ENCODE data around the gene CCT5. TPM values are rescaled to one million over a fixed set of nuclear protein-coding genes. Genes with fewer than 3 reads are reported as not detected.

CCT5 gene
- total and polyA plus RNA-seq, 10 of the 15 experiments (the other 5 are each of a cell fraction or from before 2014, with no cell fraction given) = 376 to 637 (median 543) TPM

GRCh38 chr5:10254686-10255085, 4.6 kb downstream of the CCT5 start:
- H3K36me3 ChIP-seq (ENCODE audit: control insufficient read depth in 2 of 2, insufficient read depth in 2 of 2, low read length in 1 of 2) = peaks cover 19 to 47% of the 10 kb centered on the region in 2 experiments

More at GRCh38 chr5:10254686-10255085, 4.6 kb downstream of the CCT5 start:
- TF ChIP-seq FOXM1 (IDR thresholded peaks at IDR 0.05; ENCODE audit: low read depth, low read length) = no peak
- no peak for TF ChIP-seq EED (IDR thresholded peaks at IDR 0.05; ENCODE audit: low read depth)
- no peak for TF ChIP-seq MYB (IDR thresholded peaks at IDR 0.05; ENCODE audit: borderline replicate concordance, low read depth, low read length)
- TF ChIP-seq MEF2B (IDR thresholded peaks at IDR 0.05; ENCODE audit: partially characterized antibody, poor library complexity, severe bottlenecking) = no peak
- TF ChIP-seq CBFB (IDR thresholded peaks at IDR 0.05; ENCODE audit: low read depth) = no peak
- TF ChIP-seq PAX5 (IDR thresholded peaks at IDR 0.05; ENCODE audit: borderline replicate concordance, low read depth, low read length) = no peak
- TF ChIP-seq, protein P1, sequence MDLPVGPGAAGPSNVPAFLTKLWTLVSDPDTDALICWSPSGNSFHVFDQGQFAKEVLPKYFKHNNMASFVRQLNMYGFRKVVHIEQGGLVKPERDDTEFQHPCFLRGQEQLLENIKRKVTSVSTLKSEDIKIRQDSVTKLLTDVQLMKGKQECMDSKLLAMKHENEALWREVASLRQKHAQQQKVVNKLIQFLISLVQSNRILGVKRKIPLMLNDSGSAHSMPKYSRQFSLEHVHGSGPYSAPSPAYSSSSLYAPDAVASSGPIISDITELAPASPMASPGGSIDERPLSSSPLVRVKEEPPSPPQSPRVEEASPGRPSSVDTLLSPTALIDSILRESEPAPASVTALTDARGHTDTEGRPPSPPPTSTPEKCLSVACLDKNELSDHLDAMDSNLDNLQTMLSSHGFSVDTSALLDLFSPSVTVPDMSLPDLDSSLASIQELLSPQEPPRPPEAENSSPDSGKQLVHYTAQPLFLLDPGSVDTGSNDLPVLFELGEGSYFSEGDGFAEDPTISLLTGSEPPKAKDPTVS (IDR thresholded peaks at IDR 0.05; ENCODE audit: low read depth, low read length) = no peak
- no peak for TF ChIP-seq POLR2AphosphoS2 (IDR thresholded peaks at IDR 0.05; ENCODE audit: low read depth, low read length)
- no peak for TF ChIP-seq NFYB (IDR thresholded peaks at IDR 0.05; ENCODE audit: insufficient read depth, low read depth, low read length)
- TF ChIP-seq HDAC6 (IDR thresholded peaks at IDR 0.05; ENCODE audit: unreplicated experiment) = no peak
- FAIRE-seq = no peak
- POLR2A ChIA-PET = interaction anchor here (0.6 kb wide), 1 partner anchor 339 kb away, joined by 4 read pairs; no protein-coding TSS in a partner anchor
- Histone ChIP-seq H3K79me2 (ENCODE audit: control insufficient read depth, insufficient read depth, low read length) (peaks cover 62% of the 10 kb centered on the region), H3K4me2 (ENCODE audit: control insufficient read depth, insufficient read depth) (peak overlapping the region; percentile 11), H3K4me3 (no peak overlapping the region; the same call in 1 of the 2 replicates), H3K9ac (ENCODE audit: control insufficient read depth, insufficient read depth, low read length) (no peak overlapping the region), H3K27me3 (replicated peaks in 1 of 2; ENCODE audit: control insufficient read depth in 2 of 2, insufficient read depth in 2 of 2, low read length in 1 of 2) (no peaks in the 10 kb centered on the region), H3K4me1 (ENCODE audit: control insufficient read depth, insufficient read depth, low read length) (no peaks in the 10 kb centered on the region), H3K9me3 (replicated peaks; ENCODE audit: control insufficient read depth, insufficient read depth, low read length) (no peaks in the 10 kb centered on the region), H2AFZ (ENCODE audit: control insufficient read depth, low read depth, low read length) (no peak overlapping the region), H3K27ac (ENCODE audit: control insufficient read depth, insufficient read depth) (no peak overlapping the region), H4K20me1 (ENCODE audit: control insufficient read depth, insufficient read depth) (peaks cover 9% of the 10 kb centered on the region)
- ATAC-seq = no peak
- no TSS peak for BruUV-seq (replicated peaks)
- intact Hi-C loops (cut with micrococcal nuclease; ENCODE audit: unreplicated experiment) (loop anchor here (5.0 kb wide), 1 partner anchor 508 kb away; the partner anchor contains the start of gene DAP), in situ Hi-C loops (cut with MboI) (no loop called here)
- no peak for DNase-seq (ENCODE audit: low read depth, low spot score)
- WGBS (ENCODE audit: insufficient coverage, insufficient replicate concordance, low lambda C conversion rate, missing lambda C conversion rate) = 50% methylated on average over 2 of the region's 2 CpGs
- RAD21 ChIA-PET (ENCODE audit: unreplicated experiment) = interaction anchor here (0.7 kb wide), 1 partner anchor 9 kb away, joined by 5 read pairs; no protein-coding TSS in a partner anchor
- CTCF ChIA-PET = interaction anchor here (1.3 kb wide), 1 partner anchor 29 kb away, joined by 3 read pairs; no protein-coding TSS in a partner anchor
- SMC1A ChIA-PET (ENCODE audit: uncharacterized antibody, unreplicated experiment) = interaction anchor here (0.9 kb wide), 1 partner anchor 103 kb away, joined by 4 read pairs; no protein-coding TSS in a partner anchor

Measured in GM12878 (cell line).